DMS153 treated with DMSO at 0.1 percent for 48 hours (cell line): ENCODE measurements around the gene ZKSCAN3.
"Not testable (repeated sequence)": the region's sequence is repeated elsewhere in the genome, so short reads cannot be mapped to it uniquely, and the experiment has no call there.

Experiments
- DNase-seq: peaks from one replicate; lab custom pipeline; 2025; ENCODE audit not compliant: unreplicated experiment; lab: John Stamatoyannopoulos, UW

ZKSCAN3 gene

GRCh38 chr6:28349892-28350737 lies at the start of gene ZKSCAN3:
TSS of gene ZKSCAN3 (plus strand) at chr6:28349947. CDS start at chr6:28359587, 9,640 bp downstream.
- peak; percentile 81 for DNase-seq

GRCh38 chr6:28303570-28303969 lies 46.2 kb upstream of the ZKSCAN3 start:
- no peak for DNase-seq

GRCh38 chr6:28306363-28306762 lies 43.4 kb upstream of the ZKSCAN3 start:
- not testable (repeated sequence) for DNase-seq

GRCh38 chr6:28311139-28311823 lies 38.5 kb upstream of the ZKSCAN3 start:
- no peak for DNase-seq

- DNase-seq, result no peak
Measured at GRCh38 chr6:28312939-28313338, 36.8 kb upstream of the ZKSCAN3 start.

GRCh38 chr6:28315628-28316027 lies 34.1 kb upstream of the ZKSCAN3 start:
- no peak for DNase-seq

GRCh38 chr6:28317866-28318265 lies 31.9 kb upstream of the ZKSCAN3 start:
- not testable (repeated sequence) for DNase-seq

- DNase-seq, result no peak
Measured at GRCh38 chr6:28322661-28323060, 27.1 kb upstream of the ZKSCAN3 start.

GRCh38 chr6:28323813-28324424 lies 25.8 kb upstream of the ZKSCAN3 start:
- DNase-seq, result no peak

GRCh38 chr6:28326371-28326948 lies 23.3 kb upstream of the ZKSCAN3 start:
- no peak for DNase-seq

GRCh38 chr6:28330041-28330440 lies 19.7 kb upstream of the ZKSCAN3 start:
- no peak for DNase-seq

- no peak for DNase-seq
Measured at GRCh38 chr6:28333047-28333446, 16.7 kb upstream of the ZKSCAN3 start.

GRCh38 chr6:28333599-28334018 lies 16.1 kb upstream of the ZKSCAN3 start:
- no peak for DNase-seq

GRCh38 chr6:28334286-28335039 lies 15.3 kb upstream of the ZKSCAN3 start:
- DNase-seq, result no peak

- DNase-seq, result no peak
Measured at GRCh38 chr6:28335040-28335563, 14.6 kb upstream of the ZKSCAN3 start.

- DNase-seq, result no peak
Measured at GRCh38 chr6:28335564-28336283, 14.0 kb upstream of the ZKSCAN3 start, which contains the start of gene ZSCAN31. TSS of gene ZSCAN31 (minus strand) at chr6:28336148. CDS start at chr6:28329683, 6,465 bp downstream.

- no peak for DNase-seq
Measured at GRCh38 chr6:28336284-28337120, 13.2 kb upstream of the ZKSCAN3 start.

- DNase-seq, result no peak
Measured at GRCh38 chr6:28337121-28337520, 12.6 kb upstream of the ZKSCAN3 start.
